HG03432 (cell line): Measurements from ENCODE around the gene DTWD2.
"Not testable (repeated sequence)": the region's sequence is repeated elsewhere in the genome, so short reads cannot be mapped to it uniquely, and the experiment has no call there.

Experiments used
- ATAC-seq: cut with Tn5 transposase; IDR thresholded peaks from one replicate; pipeline ENCODE4 v1.9.1; 2021; ENCODE audit warnings: mild to moderate bottlenecking, moderate library complexity; ENCODE audit not compliant: unreplicated experiment

The DTWD2 gene

DNA sequence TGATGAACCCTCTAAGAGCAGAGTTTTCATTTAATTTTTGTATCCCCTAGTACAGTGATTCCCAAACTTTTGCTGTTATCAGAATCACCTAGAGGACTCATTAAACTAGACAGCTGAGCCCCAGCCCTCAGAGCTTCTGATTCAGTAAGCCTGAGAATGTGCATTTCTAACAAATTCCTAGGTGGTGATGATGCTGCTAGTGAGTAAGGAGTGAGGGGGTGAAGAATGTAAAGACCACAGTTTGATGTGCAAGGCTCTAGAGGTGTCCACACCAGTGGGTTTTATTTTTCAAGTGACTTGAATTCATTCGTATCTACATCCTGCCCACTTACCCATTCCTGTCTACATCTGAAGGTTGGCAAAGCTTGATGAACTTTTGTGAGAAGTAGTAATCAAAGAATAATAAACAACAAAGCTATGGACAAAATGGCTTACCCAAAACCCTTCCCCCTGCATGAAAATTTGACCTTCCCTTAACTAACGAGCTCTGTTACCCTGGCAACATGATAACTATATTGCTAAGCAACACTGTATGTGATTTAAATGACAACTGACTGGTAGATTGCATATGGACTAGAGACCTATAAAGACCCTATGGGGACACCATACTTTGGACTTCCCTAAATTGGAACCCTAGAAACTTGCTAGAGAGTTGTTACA, 35.2 kb downstream of the DTWD2 start:
- no peak for ATAC-seq

DNA sequence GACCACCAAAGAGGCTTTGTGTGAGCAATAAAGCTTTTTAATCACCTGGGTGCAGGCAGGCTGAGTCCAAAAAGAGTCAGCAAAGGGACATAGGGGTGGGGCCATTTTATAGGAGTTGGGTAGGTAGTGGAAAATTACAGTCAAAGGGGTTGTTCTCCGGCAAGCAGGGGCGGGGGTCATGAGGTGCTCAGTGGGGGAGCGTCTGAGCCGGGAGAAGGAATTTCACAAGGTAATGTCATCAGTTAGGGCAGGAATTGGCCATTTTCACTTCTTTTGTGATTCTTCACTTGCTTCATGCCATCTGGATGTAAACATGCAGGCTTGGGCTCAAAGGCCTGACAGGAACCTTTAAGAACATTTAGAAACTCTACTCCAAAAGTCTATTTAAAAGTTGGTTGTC, 36.0 kb downstream of the DTWD2 start:
- not testable (repeated sequence) for ATAC-seq

DNA sequence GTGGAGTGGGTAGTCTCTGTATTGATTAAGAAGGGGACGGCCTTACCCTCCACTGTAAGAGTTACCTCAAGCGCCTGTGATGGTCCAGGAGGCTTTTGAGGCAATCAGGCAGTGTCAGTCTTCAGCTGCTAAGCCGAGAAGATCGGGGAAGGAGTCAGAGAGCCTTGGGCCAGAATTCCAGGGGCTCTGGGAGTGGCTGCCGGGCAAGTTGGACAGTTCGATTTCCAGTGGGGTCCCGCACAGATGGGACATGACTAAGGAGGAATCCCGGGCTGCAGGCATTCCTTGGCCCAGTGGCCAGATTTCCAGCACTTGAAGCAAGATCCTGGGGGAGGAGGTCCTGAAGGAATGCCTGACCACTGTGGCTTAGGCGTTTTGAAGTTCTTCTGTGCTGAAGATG, 38.0 kb downstream of the DTWD2 start:
- ATAC-seq, result not testable (repeated sequence)

DNA sequence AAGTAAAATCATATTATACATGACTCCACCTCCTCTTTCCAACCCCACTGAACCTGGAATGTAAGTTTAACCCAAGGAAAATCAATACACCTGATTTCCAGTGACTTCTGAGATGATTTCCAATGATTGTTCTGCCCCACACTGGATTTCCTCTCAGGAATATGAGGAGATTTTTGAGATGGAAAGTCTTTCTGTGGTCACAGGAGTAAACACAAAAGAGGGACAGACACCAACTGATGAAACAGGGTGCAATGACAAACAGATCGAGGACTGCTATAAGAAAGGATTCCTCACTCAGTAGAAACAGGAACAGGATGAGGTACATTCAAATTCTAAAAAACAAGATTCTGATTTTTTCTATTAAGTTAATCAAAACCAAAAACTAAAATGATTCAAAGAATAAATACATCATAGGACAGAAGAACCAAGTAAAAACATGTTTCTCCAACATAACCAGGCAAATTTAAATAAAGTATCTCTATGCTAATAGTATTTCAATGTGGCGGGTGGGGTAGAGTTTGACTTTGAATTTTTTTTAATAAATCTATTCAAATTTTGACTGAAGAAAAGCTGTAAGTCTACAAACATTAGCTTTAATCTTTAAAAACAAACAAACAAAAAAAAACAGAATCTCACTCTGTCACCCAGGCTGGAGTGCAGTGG, 42.1 kb downstream of the DTWD2 start:
- no peak for ATAC-seq

DNA sequence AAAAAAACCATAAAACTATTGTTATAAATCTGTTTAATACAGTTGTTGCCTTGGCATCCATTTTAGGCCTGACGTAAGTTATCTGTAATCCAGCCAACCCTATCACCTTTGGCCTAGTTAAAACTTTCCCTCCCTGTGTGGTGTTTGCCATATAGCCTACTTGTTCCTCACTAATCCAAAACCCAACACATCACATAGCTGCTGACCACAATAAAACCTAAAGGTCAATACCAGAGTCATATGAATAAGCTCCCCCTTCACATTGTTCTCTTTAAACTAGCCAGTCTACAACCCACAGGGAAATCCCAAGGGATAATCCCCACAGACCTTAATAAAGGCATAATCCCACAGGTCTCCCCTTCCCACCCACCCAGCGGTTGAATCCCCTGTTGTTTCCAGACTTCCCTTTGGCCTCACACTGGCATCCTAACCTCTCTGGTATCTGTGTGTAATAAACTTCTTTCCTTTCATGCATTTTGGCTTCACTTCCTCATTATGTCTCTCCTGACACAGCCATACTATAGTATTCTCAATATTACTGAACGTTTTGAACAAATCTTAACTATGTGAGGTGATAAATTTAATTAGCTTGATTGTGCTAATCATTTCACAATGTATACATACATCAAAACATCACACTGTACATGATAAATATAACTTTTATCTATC, 50.8 kb downstream of the DTWD2 start:
- peak; percentile 67 for ATAC-seq

DNA sequence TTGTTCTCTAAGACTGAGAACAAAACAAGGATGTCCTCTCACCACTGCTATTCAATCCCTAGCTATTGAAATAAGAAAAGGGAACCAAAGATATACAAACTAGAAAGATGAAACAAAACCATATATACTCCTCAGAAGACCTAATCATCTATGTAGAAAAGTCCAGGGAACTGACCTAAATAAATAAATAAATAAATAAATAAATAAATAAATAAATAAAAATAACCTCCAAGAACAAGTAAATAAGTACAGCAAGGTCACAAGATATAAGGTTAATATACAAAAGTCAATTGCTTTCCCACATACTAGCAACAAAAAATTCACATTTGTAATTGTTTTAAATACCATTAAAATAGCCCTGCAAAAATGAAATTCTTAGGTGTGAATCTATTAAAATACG, 54.6 kb downstream of the DTWD2 start:
- ATAC-seq, result no peak

DNA sequence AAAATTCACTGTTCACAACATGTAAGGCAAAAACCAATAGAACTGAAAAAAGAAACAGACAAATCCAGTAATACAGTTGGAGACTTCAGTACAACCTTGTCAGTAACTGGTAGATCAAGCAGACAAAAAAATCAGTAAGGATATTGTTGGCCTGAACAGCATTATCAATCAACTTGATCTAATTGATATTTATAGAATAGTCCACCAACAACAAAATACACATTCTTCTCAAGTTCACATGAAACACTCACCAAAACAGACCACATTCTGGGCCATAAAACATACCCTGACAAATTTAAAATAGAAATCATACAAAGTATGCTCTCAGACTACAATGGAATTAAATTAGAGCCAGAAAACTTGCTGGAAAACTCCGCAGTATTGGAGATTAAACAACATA, 56.8 kb downstream of the DTWD2 start:
- no peak for ATAC-seq

DNA sequence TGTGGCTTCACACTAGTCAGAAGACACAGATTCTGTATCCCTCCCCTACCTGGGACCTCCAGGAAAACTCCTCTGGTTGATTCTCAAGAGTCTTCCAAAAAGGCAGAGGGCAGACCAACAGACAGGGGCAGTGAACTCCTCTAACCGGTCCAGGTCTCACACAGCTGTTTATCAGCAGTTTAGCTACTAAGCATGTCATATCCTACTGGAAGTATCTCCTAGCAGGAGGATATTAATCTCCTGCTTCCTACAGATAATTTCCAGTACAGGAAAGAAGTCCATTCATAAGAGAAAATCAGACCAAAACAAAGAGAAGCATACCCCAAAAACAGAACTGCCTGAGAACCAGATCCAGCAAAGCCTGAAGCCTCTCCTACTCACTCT, 64.3 kb downstream of the DTWD2 start:
- no peak for ATAC-seq

DNA sequence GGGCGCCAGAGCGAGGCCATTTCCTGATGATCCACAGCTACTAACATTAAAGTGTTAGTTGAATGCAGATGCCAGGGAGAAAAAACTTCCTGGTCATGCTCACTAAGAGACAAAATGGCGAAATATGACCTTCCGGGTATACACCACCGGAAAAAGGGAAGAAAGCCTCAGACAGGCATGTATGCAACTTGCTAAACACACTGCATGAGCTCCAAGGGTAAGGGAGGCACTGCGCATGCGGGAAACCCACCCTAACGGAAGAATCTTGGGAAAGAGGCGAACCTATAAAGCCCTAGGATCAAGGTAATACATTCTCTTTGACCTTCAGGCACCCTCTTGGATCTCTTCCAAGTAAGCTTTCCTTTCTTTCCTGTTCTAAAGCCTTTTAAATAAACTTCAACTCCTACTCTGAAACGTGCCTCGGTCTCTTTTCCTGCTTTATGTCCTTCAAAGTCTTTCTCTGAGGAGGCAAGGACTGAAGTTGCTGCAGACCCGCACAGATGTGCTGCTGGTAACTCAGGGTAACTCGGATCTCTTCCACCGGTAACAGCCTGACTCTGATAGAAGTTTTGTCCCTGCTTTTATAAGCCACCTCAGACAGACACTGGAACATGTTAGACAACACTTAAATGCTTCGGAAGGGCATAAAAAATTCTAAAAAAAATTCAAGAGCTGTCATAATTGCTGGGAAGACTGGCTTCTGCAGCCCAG, 64.9 kb downstream of the DTWD2 start:
- no peak for ATAC-seq

DNA sequence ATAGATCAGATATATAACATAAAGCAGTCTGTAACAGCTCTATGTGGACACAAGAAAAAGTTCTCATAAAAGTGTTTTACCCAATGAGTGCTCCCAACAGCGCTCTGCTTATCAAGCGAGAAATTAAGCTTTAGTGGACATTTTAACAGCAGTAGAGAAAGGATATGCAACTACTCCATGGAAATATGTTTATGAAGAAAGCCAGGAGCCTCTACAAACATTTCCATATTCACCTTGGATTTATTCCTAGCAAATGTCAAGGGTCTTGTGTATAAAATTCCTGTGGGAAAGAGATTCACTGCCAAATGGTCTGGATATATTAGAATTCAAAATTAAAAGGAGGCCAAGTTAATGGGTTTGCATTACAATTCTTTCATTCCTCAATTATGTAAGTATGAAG, 66.5 kb downstream of the DTWD2 start:
- no peak for ATAC-seq

DNA sequence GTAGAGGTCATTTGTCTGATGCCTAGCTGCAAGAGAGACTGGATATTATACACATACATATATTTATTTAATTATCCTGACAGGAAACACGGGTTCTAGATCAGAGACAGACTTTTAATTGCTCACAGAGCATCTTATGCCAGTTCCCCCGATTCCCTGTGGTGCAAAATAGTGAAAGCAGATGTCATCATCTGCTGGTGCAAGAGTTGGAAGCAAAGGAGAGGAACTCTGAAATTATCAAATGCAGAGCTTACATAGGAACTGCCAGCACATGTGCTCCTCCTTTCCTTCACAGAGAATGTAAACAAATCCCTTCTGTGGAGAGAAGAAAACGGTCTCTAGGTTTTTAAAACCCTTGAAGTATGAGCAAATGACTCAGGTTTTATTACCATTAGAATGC, 69.3 kb downstream of the DTWD2 start:
- no peak for ATAC-seq

DNA sequence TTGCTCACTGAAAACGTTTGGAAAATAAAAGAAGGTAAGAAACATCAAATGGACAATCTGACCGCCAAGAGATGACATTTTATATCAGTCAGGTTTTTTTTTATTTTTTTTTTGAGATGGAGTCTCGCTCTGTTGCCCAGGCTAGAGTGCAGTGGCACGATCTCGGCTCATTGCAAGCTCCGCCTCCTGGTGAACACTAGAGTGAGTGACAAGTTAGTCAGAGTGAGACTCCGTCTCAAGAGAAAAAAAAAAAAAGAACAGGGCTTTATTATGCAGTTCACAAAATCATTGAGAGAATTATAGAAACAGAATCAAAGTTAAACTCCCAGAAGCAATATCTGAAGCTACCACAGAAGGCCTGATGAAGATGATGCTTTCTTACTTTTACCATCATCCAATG, 70.1 kb downstream of the DTWD2 start:
- no peak for ATAC-seq

DNA sequence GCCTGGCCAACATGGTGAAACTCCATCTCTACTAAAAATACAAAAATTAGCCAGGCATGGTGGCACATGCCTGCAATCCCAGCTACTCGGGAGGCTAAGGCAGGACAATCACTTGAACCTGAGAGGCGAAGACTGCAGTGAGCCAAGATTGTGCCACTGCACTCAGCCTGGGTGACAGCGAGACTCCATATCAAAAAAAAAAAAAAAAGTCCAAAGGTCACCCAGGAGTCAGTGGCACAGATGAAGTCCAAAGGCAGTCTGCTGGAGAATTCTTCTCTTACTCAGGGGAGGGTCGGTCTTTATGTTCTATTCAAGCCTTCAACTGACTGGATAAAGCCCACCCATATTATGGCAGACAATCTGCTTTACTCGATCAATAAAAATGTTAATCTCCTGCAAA, 80.8 kb downstream of the DTWD2 start:
- ATAC-seq, result not testable (repeated sequence)

DNA sequence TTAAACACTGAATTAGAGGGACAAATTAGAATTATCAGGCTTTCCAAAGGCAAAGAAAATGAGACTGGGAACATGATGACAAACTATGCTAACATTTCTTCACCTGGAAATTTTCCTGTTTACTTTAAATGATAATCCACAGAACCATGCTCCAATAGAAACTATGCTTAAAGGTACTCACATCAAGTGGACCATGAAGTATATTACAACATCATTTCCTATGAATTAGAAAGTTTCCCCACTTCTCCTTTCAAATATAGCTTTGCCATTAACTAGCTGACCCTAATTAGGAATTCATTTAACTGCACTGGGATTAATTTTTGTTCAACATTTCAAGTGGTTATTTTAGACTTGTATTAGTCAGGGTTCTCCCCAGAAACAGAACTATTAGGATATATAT, 81.4 kb downstream of the DTWD2 start:
- ATAC-seq, result no peak

DNA sequence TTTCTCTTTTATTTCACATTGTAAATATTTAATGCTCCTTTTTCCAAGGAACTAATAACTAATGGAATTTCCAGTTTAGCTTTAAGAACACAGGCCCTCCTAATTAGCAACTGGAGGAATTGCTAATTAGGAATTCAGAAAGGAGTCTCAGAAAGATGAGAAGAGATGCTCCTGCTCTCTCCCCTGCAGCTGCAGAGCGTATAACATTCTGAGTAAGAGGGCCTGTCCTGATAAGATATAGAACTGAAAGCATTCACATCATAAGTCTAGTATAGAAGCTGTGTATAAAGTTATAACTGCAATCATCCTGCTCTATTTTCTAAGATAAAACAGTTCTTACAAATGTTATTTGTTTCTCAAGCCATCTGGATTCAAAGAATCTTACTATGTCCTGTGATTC, 83.2 kb downstream of the DTWD2 start:
- ATAC-seq, result no peak

DNA sequence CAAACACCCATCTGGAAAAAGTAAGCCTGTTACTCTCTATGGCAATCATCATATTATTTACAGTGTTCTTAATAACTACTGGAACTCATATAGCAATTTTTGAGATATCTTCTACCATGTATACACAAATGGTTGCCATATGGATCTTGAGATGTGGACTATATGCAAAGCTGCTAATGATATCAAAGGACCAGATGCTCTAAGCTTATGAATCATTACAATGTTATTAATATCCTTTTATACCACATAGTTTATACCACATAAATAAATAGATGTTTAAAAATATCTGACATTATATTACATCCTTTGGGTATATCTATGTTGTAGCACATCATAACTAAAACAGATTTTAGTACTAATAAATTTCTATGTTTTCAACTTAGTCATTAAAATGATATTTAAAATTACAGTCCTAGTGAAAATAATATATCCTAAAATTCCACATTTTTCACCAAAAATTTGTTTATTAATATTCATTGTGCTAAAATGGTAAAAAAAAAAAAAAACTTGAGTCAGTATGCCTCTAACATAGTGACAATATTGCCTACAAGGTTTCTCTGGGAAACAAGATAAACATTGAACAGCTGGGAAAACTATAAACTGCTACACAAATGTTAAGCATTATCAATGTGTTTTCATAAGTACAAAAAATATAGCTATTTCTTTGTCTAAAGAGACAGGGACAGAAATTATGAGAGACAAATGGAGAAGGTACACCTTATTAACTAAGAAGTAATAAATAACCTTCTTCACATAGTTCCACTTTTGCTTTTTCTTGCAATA, 85.5 kb downstream of the DTWD2 start:
- no peak for ATAC-seq

DNA sequence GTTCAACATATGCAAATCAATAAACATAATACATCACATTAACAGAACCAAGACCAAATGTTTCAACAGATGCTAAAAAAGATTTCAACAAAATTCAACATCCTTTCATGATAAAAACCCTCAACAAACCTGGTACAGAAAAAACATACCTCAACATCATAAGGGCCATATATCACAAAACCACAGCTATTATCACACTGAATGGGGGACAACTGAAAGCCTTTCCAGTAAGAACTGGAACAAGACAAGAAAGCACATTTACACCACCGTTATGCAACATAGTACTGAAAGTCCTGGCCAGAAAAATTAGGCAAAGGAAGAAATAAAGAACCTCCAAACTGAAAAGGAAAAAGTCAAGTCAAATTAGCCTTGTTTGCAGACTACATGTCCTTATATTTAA, 93.6 kb downstream of the DTWD2 start:
- no peak for ATAC-seq

DNA sequence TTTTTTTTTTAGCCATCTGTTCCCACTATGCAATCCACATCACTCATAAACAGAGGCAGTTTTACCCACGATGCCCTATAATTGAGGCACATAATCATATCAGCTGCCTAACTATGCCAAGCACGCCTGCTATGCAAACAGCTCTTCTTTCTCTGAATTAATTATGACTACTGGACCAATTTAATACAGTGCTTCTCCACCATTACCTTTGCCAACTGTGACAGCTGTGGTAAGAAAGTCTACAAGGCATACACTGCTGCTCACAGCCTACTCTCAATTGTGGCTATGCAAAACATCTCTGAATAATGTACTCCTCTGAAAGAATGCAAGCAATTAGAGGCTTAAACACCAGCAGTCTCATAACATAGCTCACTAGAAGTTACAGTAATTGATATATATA, 97.1 kb downstream of the DTWD2 start:
- ATAC-seq, result no peak

DNA sequence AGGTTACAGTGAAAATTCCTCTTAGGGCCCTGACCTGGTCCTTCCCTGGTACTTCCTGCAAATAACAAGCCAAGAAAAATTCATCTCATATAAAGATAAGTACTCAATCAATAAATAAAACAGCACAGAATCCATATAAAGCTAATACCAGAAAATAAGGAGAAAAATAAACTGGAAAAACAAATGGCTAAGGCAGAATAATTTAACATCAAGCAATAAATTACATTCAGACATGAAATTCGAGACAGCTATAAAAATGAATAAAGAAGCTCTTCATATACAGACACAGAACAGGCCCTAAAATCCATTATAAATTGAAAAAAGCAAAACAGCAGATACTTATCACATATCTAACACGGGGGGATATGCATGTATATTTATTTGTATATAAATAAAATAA, 99.2 kb downstream of the DTWD2 start:
- ATAC-seq, result no peak

DNA sequence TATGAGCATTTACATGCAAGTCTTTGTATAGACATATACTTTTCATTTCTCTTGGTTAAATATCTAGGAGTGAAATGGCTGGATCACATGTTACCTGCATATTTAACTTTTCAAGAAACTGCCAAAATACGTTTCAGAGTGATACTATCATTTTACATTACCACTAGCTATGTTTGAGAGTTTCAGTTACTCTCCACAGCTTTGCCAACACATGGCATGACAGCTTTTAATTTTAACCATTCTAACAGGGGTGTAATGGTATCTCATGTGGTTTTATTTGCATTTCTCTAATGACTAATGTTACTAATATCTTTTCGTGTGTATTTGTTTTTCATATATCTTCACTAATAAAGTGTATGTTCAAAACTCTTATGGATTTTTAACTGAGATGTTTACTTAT, 99.8 kb downstream of the DTWD2 start:
- no peak for ATAC-seq

DNA sequence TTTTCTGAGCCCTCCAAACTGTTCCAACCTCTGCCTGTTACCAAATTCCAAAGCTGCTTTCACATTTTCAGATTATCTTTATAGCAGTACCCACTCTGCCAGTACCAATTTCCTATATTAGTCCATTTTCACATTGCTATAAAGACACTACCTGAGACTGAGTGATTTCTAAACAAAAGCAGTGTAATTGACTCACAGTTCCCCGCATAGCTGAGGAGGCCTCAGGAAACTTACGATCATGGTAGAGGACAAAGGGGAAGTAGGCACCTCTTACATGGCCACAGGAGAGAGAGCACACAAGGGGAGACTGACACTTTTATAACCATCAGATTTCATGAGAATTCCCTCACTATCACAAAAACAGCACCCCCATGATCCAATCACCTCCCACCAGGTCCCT, 105.0 kb downstream of the DTWD2 start:
- peak; percentile 70 for ATAC-seq
